ENCODE results near the gene CIRBP. TPM values are rescaled to one million over a fixed set of nuclear protein-coding genes. Genes with fewer than 3 reads are reported as not detected.

The CIRBP gene
- total and polyA plus RNA-seq, 9 of the 15 experiments (the other 6 are each of a cell fraction or from before 2014, with no cell fraction given) = 20.5 to 327 (median 176) TPM

DNA sequence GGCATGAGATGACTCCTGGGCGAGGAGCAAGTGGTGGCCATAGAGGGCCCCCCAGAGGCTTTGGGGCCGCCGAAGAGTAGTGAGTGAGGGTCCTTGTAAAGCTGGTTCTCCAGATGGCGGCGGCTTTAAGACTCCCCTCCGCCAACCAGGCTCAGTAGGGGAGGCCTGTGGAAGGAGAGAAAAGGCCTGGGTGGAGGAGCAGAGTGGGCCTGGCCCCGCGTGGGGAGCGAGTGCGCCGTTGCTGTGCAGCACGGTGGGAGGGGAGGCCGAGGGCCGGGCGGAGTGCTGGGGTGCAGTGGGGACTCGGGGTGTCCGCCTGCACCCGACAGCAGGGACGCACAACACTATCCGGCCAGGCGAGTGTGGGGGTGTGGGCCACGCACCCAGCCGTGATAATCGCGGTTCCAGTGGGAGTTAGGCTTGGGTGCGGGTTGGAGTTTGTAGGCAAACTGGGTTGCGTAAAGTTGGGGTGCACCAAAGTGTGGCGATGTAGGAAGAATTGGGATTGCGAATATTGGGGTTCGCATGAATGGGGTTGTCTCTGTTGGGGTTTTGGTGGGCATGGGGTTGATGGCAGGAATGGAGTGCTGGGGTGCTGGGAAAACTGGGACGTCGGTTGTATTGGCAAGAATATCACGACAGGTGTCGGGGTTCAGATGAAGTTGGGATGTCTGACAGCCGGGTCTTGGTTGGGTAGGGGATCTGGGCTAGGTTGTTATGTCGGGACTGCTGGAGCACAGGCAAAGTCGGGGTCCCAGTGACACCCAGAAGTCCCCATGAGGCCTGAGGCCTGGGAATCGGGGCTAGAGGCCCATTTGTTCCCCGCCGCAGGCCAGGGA, 687 bp upstream of the CIRBP start (continued):
- TF ChIP-seq, protein P1, sequence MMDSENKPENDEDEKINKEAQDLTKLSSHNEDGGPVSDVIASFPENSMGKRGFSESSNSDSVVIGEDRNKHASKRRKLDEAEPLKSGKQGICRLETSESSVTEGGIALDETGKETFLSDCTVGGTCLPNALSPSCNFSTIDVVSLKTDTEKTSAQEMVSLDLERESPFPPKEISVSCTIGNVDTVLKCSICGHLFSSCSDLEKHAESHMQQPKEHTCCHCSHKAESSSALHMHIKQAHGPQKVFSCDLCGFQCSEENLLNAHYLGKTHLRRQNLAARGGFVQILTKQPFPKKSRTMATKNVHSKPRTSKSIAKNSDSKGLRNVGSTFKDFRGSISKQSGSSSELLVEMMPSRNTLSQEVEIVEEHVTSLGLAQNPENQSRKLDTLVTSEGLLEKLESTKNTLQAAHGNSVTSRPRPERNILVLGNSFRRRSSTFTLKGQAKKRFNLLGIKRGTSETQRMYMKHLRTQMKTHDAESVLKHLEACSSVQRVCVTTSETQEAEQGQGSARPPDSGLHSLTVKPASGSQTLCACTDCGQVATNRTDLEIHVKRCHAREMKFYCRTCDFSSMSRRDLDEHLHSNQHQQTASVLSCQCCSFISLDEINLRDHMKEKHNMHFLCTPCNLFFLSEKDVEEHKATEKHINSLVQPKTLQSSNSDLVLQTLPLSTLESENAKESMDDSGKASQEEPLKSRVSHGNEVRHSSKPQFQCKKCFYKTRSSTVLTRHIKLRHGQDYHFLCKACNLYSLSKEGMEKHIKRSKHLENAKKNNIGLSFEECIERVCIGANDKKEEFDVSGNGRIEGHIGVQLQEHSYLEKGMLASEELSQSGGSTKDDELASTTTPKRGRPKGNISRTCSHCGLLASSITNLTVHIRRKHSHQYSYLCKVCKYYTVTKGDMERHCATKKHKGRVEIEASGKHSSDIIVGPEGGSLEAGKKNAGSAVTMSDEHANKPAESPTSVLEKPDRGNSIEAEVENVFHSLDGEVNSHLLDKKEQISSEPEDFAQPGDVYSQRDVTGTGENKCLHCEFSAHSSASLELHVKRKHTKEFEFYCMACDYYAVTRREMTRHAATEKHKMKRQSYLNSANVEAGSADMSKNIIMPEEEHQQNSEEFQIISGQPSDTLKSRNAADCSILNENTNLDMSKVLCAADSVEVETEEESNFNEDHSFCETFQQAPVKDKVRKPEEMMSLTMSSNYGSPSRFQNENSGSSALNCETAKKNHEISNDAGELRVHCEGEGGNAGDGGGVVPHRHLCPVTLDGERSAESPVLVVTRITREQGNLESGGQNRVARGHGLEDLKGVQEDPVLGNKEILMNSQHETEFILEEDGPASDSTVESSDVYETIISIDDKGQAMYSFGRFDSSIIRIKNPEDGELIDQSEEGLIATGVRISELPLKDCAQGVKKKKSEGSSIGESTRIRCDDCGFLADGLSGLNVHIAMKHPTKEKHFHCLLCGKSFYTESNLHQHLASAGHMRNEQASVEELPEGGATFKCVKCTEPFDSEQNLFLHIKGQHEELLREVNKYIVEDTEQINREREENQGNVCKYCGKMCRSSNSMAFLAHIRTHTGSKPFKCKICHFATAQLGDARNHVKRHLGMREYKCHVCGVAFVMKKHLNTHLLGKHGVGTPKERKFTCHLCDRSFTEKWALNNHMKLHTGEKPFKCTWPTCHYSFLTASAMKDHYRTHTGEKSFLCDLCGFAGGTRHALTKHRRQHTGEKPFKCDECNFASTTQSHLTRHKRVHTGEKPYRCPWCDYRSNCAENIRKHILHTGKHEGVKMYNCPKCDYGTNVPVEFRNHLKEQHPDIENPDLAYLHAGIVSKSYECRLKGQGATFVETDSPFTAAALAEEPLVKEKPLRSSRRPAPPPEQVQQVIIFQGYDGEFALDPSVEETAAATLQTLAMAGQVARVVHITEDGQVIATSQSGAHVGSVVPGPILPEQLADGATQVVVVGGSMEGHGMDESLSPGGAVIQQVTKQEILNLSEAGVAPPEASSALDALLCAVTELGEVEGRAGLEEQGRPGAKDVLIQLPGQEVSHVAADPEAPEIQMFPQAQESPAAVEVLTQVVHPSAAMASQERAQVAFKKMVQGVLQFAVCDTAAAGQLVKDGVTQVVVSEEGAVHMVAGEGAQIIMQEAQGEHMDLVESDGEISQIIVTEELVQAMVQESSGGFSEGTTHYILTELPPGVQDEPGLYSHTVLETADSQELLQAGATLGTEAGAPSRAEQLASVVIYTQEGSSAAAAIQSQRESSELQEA (IDR thresholded peaks at IDR 0.05; ENCODE audit: low read depth) = no peak
- no peak for TF ChIP-seq SRF (CRISPR knock-in tag; IDR thresholded peaks at IDR 0.05)
- TF ChIP-seq POLR2B (IDR thresholded peaks at IDR 0.05; ENCODE audit: low read depth, partially characterized antibody) = no peak
- TF ChIP-seq MCM7 (IDR thresholded peaks at IDR 0.05) = no peak
- no peak for TF ChIP-seq SP2 (IDR thresholded peaks at IDR 0.05; ENCODE audit: extremely low read depth, low read depth, low read length, poor library complexity, severe bottlenecking)
- no peak for TF ChIP-seq ARNT (IDR thresholded peaks at IDR 0.05)
- no peak for TF ChIP-seq ZZZ3 (IDR thresholded peaks at IDR 0.05)
- no peak for TF ChIP-seq ZKSCAN1 (IDR thresholded peaks at IDR 0.05; ENCODE audit: low read depth, low read length)
- TF ChIP-seq, protein P2, sequence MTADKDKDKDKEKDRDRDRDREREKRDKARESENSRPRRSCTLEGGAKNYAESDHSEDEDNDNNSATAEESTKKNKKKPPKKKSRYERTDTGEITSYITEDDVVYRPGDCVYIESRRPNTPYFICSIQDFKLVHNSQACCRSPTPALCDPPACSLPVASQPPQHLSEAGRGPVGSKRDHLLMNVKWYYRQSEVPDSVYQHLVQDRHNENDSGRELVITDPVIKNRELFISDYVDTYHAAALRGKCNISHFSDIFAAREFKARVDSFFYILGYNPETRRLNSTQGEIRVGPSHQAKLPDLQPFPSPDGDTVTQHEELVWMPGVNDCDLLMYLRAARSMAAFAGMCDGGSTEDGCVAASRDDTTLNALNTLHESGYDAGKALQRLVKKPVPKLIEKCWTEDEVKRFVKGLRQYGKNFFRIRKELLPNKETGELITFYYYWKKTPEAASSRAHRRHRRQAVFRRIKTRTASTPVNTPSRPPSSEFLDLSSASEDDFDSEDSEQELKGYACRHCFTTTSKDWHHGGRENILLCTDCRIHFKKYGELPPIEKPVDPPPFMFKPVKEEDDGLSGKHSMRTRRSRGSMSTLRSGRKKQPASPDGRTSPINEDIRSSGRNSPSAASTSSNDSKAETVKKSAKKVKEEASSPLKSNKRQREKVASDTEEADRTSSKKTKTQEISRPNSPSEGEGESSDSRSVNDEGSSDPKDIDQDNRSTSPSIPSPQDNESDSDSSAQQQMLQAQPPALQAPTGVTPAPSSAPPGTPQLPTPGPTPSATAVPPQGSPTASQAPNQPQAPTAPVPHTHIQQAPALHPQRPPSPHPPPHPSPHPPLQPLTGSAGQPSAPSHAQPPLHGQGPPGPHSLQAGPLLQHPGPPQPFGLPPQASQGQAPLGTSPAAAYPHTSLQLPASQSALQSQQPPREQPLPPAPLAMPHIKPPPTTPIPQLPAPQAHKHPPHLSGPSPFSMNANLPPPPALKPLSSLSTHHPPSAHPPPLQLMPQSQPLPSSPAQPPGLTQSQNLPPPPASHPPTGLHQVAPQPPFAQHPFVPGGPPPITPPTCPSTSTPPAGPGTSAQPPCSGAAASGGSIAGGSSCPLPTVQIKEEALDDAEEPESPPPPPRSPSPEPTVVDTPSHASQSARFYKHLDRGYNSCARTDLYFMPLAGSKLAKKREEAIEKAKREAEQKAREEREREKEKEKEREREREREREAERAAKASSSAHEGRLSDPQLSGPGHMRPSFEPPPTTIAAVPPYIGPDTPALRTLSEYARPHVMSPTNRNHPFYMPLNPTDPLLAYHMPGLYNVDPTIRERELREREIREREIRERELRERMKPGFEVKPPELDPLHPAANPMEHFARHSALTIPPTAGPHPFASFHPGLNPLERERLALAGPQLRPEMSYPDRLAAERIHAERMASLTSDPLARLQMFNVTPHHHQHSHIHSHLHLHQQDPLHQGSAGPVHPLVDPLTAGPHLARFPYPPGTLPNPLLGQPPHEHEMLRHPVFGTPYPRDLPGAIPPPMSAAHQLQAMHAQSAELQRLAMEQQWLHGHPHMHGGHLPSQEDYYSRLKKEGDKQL (CRISPR knock-in tag; IDR thresholded peaks at IDR 0.05; ENCODE audit: borderline replicate concordance) = no peak
- TF ChIP-seq MYC (IDR thresholded peaks at IDR 0.05; ENCODE audit: low read depth, low read length) = no peak
- TF ChIP-seq MYC (CRISPR knock-in tag; IDR thresholded peaks at IDR 0.05; ENCODE audit: borderline replicate concordance, low read depth) = no peak
- no peak for TF ChIP-seq KAT8 (IDR thresholded peaks at IDR 0.05; ENCODE audit: low read depth)
- no peak for TF ChIP-seq ZNF780A (CRISPR knock-in tag; IDR thresholded peaks at IDR 0.05)
- no peak for TF ChIP-seq ZKSCAN8 (CRISPR knock-in tag; IDR thresholded peaks at IDR 0.05)

All from K562 (cell line).